GM19438 (cell line): ENCODE measurements around the gene MAFG.
"Not testable (repeated sequence)": the region's sequence is repeated elsewhere in the genome, so short reads cannot be mapped to it uniquely, and the experiment has no call there.

ENCODE experiments used
- ATAC-seq: cut with Tn5 transposase; IDR thresholded peaks from one replicate; pipeline ENCODE4 v1.9.1; 2021; ENCODE audit warnings: low read depth; ENCODE audit not compliant: unreplicated experiment

The MAFG gene

DNA sequence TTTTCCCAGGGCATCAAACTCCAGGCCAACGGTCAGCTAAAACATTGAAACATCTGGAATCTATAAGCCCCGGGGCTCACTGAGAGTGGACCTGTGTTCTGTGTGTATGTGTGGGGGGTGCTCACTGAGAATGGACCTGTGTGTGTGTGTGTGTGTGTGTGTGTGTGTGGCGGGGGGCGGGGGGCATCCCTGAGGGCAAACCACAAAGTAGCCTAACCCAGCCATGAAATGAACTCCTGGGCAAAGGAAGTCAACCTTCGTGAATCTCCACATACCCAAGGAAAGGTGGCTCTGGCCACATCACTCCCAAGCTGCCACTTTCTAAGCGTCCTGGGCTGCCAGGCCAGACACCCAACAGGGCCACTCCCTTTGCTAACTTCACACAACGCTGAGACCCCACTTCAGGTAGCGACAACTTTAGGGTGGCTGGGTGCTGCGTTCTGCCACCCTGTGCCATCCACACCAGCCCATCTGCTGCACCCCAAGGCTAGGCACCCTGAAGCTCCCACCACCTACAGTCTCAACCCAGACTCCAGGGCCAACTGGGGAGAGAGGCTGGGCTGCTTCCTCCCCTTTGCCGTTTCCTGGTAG, 1.6 kb downstream of the MAFG start:
- no peak for ATAC-seq

- ATAC-seq, result no peak
These were observed 2.7 kb downstream of the MAFG start for GRCh38 chr17:81924557-81925532.

DNA sequence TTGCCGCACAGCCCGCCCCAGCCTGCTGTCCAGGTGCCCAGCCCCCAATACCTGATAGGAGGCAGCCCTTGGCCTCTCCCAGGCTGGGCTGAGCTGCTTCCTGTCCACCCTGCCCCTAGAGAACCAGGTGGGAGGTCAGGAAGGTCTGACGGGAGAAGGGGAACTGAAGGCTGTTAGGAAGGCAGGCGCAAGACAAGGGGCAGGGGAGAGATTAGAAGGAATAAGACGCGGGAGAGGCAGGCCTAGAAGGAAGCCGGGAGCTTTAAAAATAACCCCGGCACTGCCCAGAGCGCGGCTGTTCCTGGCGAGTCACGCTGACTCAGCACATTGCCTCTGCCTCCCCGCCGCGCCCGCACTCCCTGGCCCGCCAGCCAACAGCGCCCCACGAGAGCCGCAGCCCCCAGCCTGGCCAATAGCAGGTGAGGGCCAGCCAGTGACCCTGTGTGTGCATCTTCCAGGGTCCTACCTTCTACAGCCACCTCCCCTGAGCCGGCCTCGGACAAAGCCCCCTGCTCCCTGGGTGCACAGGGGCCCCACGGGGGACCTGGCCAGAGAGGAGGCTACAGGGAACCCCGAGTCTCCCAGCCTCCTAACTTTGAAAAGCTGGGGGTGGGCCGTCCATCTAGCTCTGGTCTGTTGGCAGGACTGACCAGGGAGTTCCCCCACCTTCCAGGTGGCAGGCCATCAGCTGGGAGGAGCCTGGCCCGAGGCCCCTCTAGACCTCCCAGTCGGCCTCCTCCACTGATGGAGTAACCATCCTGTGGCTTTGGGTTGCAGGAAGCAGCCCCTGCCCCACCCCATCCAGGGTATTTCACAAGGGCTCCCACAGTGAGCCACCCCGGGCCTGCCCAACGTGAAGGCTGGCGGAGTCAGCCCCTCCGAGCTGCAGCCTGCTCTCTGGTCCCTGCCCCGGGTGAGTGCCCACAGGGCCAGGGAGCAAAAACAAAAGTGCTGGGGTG, 4.0 kb downstream of the MAFG start:
- no peak for ATAC-seq

- no peak for ATAC-seq
These were observed 4.8 kb downstream of the MAFG start for GRCh38 chr17:81922566-81923301.

DNA sequence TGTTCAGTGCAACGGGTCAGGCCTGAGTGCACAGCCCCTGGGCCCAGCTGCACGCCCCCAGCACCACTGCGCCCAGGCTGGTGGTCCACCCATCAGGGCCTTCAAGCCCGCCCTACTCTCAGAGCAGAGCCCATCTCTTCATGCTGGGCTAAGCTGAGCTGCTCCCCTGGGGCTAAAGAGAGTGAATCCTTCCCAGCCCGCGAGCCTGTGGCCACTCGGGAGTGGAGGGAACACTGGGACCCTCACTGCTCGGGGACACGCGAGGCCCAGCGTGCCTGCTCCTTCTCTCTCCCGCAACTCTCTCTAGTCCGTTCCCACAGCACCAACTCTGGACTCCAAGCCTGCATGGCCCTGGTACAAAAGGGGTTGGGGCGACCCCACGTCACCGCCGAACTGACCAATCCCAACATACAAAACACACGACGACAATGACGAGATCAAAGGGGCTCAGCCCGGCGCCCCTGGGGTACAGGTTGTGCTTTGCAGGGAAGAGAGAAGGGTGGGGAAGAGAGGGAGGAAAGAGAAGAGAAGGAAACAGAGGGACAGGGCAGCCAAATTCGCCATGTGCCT, 5.5 kb downstream of the MAFG start:
- no peak for ATAC-seq

GRCh38 chr17:81921537-81921862, 6.0 kb downstream of the MAFG start:
- ATAC-seq, result no peak

GRCh38 chr17:81920612-81921536, 6.7 kb downstream of the MAFG start:
- ATAC-seq, result no peak

DNA sequence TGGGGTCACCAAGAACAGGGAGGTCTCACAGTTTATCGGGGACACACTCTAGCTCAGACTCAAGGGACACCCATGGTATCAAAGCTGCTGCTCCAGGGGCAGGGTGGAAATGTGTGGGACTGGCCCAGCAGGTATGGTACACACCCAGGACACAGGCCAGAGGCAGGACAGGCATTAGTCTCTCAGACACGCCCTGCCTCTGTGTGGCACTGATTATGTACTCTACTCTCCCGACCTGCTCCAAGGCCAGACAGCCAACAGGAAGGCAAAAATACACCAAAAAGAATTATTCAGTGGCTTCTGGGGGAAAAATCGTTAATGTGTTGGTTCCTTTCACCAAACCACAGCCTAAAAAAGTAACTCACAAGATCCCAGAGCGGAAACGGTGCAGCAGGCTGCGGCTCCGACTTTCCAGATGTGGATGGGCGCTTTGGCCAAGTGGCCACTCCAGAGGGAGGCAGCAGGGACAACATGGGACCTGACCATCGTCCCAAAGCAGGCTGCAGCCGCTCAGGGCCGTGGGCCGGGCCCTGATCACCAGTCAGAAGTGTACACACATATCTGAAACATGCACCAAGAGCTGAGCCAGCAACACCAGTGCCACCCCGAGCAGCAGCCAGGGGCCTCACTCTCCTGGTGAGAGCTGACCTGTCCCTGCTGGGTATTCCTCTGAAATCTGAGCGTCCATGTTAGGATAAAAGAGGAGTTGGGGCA, 8.5 kb downstream of the MAFG start:
- no peak for ATAC-seq

GRCh38 chr17:81918333-81918669, 9.2 kb downstream of the MAFG start:
- not testable (repeated sequence) for ATAC-seq

DNA sequence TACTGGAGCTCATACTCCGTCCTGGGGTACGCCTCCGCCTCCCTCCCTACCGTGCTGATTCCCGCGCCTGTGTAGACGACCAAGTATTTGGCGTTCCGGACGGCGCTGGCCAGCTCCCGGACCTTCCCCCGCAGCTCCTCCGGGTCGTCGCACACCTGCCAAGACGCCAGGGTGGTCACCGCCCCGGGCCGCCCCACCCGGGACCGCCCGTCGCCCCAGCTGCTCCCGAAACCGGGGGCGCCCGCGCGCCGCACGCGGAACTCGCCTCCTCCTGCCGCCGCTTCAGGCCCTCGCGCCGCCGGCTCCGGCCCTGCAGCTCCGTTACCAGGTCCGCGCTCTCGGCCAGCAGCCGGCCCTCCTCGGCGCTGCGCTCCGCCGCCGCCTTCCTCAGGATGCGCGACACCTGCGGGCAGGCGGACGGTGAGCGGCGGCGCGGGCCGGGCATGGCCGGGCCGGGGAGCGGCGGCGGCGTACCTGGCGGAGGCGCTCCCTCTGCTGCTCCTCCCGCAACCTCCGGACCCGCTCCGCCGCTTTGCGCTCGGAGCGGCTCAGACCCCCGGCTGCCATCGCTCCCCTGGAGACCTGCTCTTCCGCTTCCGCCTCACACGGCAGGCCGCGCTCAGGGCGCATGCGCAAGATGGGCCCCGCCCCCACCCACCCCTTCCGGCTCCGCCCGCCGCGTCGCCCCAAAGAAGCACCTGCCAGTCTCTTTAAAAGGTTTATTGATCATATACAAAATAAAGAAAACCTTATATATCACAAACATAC, 9.8 kb downstream of the MAFG start, which contains the start of gene SIRT7:
Gene SIRT7 (minus strand): TSS at position 612 of the 768 bp plus-strand sequence. CDS start 45 bp downstream, at position 567.
- no peak for ATAC-seq

- ATAC-seq, result no peak
These were observed 11.1 kb downstream of the MAFG start for GRCh38 chr17:81916234-81917001.

GRCh38 chr17:81915331-81915730, 12.2 kb downstream of the MAFG start:
- no peak for ATAC-seq

GRCh38 chr17:81914103-81914850, 13.3 kb downstream of the MAFG start:
- no peak for ATAC-seq

DNA sequence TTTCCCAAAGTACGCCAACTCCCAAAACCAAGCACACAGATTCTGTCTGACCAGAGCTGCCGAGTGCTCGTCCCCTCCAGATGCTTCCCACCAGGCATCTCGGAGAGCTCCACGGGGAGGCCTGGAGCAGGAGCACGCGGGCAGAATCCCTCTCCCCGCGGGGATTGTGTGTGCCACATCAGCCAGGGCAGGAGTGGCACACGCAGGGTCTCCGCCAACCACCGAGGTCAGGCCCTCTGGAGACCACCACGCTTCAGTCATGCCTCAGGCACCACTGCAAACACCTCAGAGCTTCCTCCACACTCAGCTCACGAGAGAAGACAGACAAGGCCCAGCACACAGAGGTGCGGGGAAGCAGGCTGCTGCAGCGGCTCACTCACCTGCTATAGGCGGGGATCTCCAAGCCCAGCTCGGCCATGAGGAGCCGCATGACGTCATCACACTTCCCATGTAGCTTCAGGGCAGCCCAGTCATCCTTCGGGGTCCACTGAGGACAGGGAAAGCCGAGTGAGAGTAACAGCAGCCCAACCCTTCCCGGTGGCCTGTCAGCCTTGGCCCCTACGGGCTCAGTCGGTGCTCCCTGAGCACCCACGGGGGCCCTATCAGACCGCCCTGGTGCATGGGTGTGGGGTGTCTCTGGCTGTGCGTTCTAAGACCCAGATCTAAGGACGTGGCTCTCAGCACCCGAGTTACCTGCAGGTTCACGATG, 14.0 kb downstream of the MAFG start:
- ATAC-seq, result no peak
